Liver (tissue), 9 donors: Measurements from ENCODE around the gene ADCY9. TPM values are rescaled to one million over a fixed set of nuclear protein-coding genes. Genes with fewer than 3 reads are reported as not detected.

Experiments used
- DNase-seq: peaks from one replicate; pipeline ENCODE4 v3.0.0-alpha.2; 2017; ENCODE audit warnings: low spot score
- H3K27ac ChIP-seq, 2 donors: one replicate each; pipeline ENCODE4 v1.7.0; 2013; ENCODE audit warnings: inconsistent platforms in 2 of 2, low read length in 2 of 2, control low read depth in 1 of 2, low read depth in 1 of 2, mild to moderate bottlenecking in 1 of 2
- H3K27me3 ChIP-seq, 4 donors: one replicate each; pipeline versions ENCODE4 v1.6.1 to v1.7.0; 2013; ENCODE audit warnings: low read length in 3 of 4, inconsistent platforms in 1 of 4, mild to moderate bottlenecking in 1 of 4, moderate library complexity in 1 of 4; ENCODE audit not compliant: control insufficient read depth in 4 of 4, insufficient read depth in 4 of 4
- H3K36me3 ChIP-seq, 4 donors: one replicate each; pipeline versions ENCODE4 v1.6.1 to v1.7.0; 2013; ENCODE audit warnings: low read length in 3 of 4, mild to moderate bottlenecking in 3 of 4, low read depth in 1 of 4, moderate library complexity in 1 of 4; ENCODE audit not compliant: control insufficient read depth in 4 of 4, insufficient read depth in 3 of 4
- H3K4me1 ChIP-seq, 4 donors: one replicate each; pipeline versions ENCODE4 v1.6.1 to v1.7.0; 2013; ENCODE audit warnings: low read length in 3 of 4, mild to moderate bottlenecking in 3 of 4, moderate library complexity in 1 of 4; ENCODE audit not compliant: control insufficient read depth in 4 of 4, insufficient read depth in 4 of 4
- H3K4me3 ChIP-seq, 3 donors: one replicate each; pipeline versions ENCODE4 v1.6.1 to v1.7.0; 2013; ENCODE audit warnings: low read length in 3 of 3, control low read depth in 1 of 3, low read depth in 1 of 3, mild to moderate bottlenecking in 1 of 3
- H3K9ac ChIP-seq, 2 donors: one replicate each; pipeline ENCODE4 v1.7.0; 2013; ENCODE audit warnings: low read length in 2 of 2, mild to moderate bottlenecking in 2 of 2, moderate library complexity in 2 of 2, control low read depth in 1 of 2, low read depth in 1 of 2
- H3K9me3 ChIP-seq, 4 donors: one replicate each; pipeline versions ENCODE4 v1.6.1 to v1.7.0; 2013; ENCODE audit warnings: low read length in 3 of 4; ENCODE audit not compliant: control insufficient read depth in 4 of 4
- ATF3 ChIP-seq: IDR thresholded peaks from 2 replicates; pipeline ENCODE4 v1.6.1; 2016; ENCODE audit warnings: antibody characterized with exemption
- CTCF ChIP-seq: fragments of 150-350 bp; IDR thresholded peaks from 2 replicates; pipeline ENCODE4 v1.5.1; 2017; ENCODE audit warnings: improper control_type of control experiment, low read depth, low read length; ENCODE audit not compliant: missing input control
- EGR1 ChIP-seq, 2 donors: IDR thresholded peaks; 2 replicates each; pipeline ENCODE4 v1.6.1; 2016 to 2018; ENCODE audit warnings: antibody characterized with exemption in 2 of 2, low read depth in 2 of 2
- FOXA1 ChIP-seq: IDR thresholded peaks from 2 replicates; pipeline ENCODE4 v1.6.1; 2016; ENCODE audit warnings: antibody characterized with exemption
- FOXA2 ChIP-seq: IDR thresholded peaks from 2 replicates; pipeline ENCODE4 v1.6.1; 2016; ENCODE audit warnings: antibody characterized with exemption
- GABPA ChIP-seq, 2 donors: IDR thresholded peaks in 1 of 2; conservative IDR thresholded peaks in 1 of 2; 2 replicates each; pipeline ENCODE4 v1.6.1; 2016; ENCODE audit warnings: antibody characterized with exemption in 2 of 2, mild to moderate bottlenecking in 1 of 2, moderate library complexity in 1 of 2
- HNF4A ChIP-seq, 2 donors: conservative IDR thresholded peaks; 2 replicates each; pipeline ENCODE4 v1.6.1; 2016; ENCODE audit warnings: antibody characterized with exemption in 2 of 2, mild to moderate bottlenecking in 2 of 2
- HNF4G ChIP-seq: IDR thresholded peaks from 2 replicates; pipeline ENCODE4 v1.6.1; 2016; ENCODE audit warnings: antibody characterized with exemption
- JUND ChIP-seq, 2 donors: IDR thresholded peaks; 2 replicates each; pipeline ENCODE4 v1.6.1; 2016; ENCODE audit warnings: antibody characterized with exemption in 2 of 2
- NR2F2 ChIP-seq: IDR thresholded peaks from 2 replicates; pipeline ENCODE4 v1.6.1; 2016; ENCODE audit warnings: antibody characterized with exemption
- RAD21 ChIP-seq, 2 donors: IDR thresholded peaks; 2 replicates each; pipeline ENCODE4 v1.6.1; 2016; ENCODE audit warnings: antibody characterized with exemption in 2 of 2, mild to moderate bottlenecking in 2 of 2
- REST ChIP-seq: IDR thresholded peaks from 2 replicates; pipeline ENCODE4 v1.6.1; 2016; ENCODE audit warnings: antibody characterized with exemption, mild to moderate bottlenecking
- RXRA ChIP-seq, 2 donors: IDR thresholded peaks; 2 replicates each; pipeline ENCODE4 v1.6.1; 2017 to 2018; ENCODE audit warnings: antibody characterized with exemption in 2 of 2, mild to moderate bottlenecking in 1 of 2
- SP1 ChIP-seq: IDR thresholded peaks from 2 replicates; pipeline ENCODE4 v1.6.1; 2018; ENCODE audit warnings: antibody characterized with exemption, mild to moderate bottlenecking
- TAF1 ChIP-seq: conservative IDR thresholded peaks from 2 replicates; pipeline ENCODE4 v1.6.1; 2016; ENCODE audit warnings: antibody characterized with exemption, mild to moderate bottlenecking
- YY1 ChIP-seq: IDR thresholded peaks from 2 replicates; pipeline ENCODE4 v1.6.1; 2016; ENCODE audit warnings: antibody characterized with exemption, mild to moderate bottlenecking
- WGBS: extraction: QIAGEN DNeasy Blood & Tissue Kit; methylation state at CpG from one replicate; pipeline ENCODE4 v1.1.7; 2013; 5-methylcytosine and 5-hydroxymethylcytosine counted together
- polyA plus RNA-seq, 2 donors: library from polyadenylated mRNA; stranded (reverse) in 1 of 2; unstranded in 1 of 2; fragments of 200-250 nt in 1 of 2; fragments of >200 nt in 1 of 2; fragmentation: Nextera tagmentation in 1 of 2; extraction: Ambion mirVana in 1 of 2; gene quantifications; one replicate each; pipeline versions ENCODE4 v1.2.1 to v1.2.3, GENCODE V29; 2013 to 2015
- total RNA-seq, 2 donors: library from RNA; depleted of rRNA; stranded (reverse); fragments of >200 nt; gene quantifications; one replicate each; pipeline ENCODE4 v1.2.3, GENCODE V29; 2014
- TF ChIP-seq, protein P1 (sequence below): IDR thresholded peaks from 2 replicates; pipeline ENCODE4 v1.6.1; 2016; ENCODE audit warnings: antibody characterized with exemption
- TF ChIP-seq, protein P2 (sequence below): IDR thresholded peaks from 2 replicates; pipeline ENCODE4 v1.6.1; 2016; ENCODE audit warnings: antibody characterized with exemption
- donor health status: healthy.
- donor health status: healthy.
- donor health status: healthy.
- donor health status: healthy.
- donor health status: healthy.

The ADCY9 gene
- total and polyA plus RNA-seq, 4 donors: 3.6 to 25.1 (median 11.0) TPM

DNA sequence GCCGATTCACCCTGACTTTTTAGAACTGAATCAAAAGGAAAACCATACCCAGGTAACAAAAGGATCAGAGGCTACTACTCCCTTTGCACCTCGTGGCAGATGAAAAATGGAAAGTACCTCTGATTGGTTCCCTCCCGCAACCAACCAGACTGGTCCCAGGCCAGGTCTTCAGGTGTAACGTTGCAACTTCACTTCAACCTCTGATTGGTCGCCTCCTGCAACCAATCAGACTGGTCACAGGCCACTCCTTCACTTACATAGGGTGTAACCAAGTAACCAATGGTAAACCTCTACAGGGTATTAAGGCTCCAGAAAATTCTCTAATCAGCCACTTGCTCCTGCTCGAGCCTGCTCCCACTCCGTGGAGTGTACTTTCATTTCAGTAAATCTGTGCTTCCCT, 89.4 kb downstream of the ADCY9 start:
- peaks cover 0 to 2% (median 0%) of the 10 kb centered on the region in 4 donors for H3K4me1 ChIP-seq
- WGBS: 95% methylated on average over 7 of the region's 7 CpGs

More for the DNA sequence above, 89.4 kb downstream of the ADCY9 start:
- Histone ChIP-seq H3K9ac (no peak overlapping the region), H3K9me3 (no peaks in the 10 kb centered on the region), H3K36me3 (no peaks in the 10 kb centered on the region), H3K27ac (no peak overlapping the region), H3K4me3 (no peak overlapping the region), H3K27me3 (no peaks in the 10 kb centered on the region)
- TF ChIP-seq ATF3 (no peak), FOXA1 (no peak), RXRA (IDR thresholded peaks at IDR 0.05) (no peak), CTCF (no peak), RAD21 (IDR thresholded peaks at IDR 0.05) (no peak), REST (no peak), YY1 (no peak), SP1 (no peak), JUND (IDR thresholded peaks at IDR 0.05) (no peak), EGR1 (IDR thresholded peaks at IDR 0.05; ENCODE audit: low read depth in 2 of 2) (no peak), FOXA2 (no peak), TAF1 (no peak), NR2F2 (no peak), HNF4A (conservative IDR thresholded peaks at IDR 0.05) (no peak), GABPA (IDR thresholded peaks at IDR 0.05 in 1 of 2, conservative IDR thresholded peaks at IDR 0.05 in 1 of 2) (no peak), HNF4G (no peak)
- TF ChIP-seq, protein P1, sequence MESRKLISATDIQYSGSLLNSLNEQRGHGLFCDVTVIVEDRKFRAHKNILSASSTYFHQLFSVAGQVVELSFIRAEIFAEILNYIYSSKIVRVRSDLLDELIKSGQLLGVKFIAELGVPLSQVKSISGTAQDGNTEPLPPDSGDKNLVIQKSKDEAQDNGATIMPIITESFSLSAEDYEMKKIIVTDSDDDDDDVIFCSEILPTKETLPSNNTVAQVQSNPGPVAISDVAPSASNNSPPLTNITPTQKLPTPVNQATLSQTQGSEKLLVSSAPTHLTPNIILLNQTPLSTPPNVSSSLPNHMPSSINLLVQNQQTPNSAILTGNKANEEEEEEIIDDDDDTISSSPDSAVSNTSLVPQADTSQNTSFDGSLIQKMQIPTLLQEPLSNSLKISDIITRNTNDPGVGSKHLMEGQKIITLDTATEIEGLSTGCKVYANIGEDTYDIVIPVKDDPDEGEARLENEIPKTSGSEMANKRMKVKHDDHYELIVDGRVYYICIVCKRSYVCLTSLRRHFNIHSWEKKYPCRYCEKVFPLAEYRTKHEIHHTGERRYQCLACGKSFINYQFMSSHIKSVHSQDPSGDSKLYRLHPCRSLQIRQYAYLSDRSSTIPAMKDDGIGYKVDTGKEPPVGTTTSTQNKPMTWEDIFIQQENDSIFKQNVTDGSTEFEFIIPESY: no peak
- TF ChIP-seq, protein P2, sequence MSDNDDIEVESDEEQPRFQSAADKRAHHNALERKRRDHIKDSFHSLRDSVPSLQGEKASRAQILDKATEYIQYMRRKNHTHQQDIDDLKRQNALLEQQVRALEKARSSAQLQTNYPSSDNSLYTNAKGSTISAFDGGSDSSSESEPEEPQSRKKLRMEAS: no peak
- DNase-seq: no peak
